Testis (tissue), 2 donors: ENCODE results near the gene ZNF26.

Experiments used
- POLR2A ChIP-seq: fragments of 450-650 bp; IDR thresholded peaks from one replicate; pipeline ENCODE4 v1.6.1; 2017; ENCODE audit warnings: antibody characterized with exemption, mild to moderate bottlenecking, moderate library complexity
- TF ChIP-seq, protein P1 (sequence below), 3 experiments: fragments of 450-650 bp in 2 of 3; fragments of 200-600 bp in 1 of 3; sonication (generic) in 1 of 3; IDR thresholded peaks; one replicate each; pipeline ENCODE4 v1.5.1; 2016 to 2019; ENCODE audit warnings: antibody characterized with exemption in 3 of 3, mild to moderate bottlenecking in 2 of 3, moderate library complexity in 1 of 3

DNA sequence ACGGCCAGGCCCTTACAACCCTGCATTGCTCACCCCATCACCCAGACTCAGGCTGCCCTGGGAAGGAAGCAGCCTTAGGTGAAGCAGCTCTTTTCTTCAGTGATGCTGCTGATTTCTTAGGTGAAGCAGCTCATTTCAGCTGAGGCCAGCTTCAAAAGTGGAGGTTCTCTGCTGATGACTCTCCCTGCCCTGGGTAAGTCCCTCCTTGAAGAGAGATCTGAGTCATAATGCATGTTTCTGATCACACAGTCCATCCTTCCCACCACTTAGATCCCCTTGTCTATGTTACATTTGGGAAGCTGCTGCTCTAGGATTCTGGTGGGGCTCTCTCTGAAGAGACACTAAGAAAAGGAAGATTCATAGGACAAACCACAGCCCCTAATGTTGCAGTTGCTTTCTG lies 77.4 kb downstream of the ZNF26 start:
- TF ChIP-seq, protein P1, sequence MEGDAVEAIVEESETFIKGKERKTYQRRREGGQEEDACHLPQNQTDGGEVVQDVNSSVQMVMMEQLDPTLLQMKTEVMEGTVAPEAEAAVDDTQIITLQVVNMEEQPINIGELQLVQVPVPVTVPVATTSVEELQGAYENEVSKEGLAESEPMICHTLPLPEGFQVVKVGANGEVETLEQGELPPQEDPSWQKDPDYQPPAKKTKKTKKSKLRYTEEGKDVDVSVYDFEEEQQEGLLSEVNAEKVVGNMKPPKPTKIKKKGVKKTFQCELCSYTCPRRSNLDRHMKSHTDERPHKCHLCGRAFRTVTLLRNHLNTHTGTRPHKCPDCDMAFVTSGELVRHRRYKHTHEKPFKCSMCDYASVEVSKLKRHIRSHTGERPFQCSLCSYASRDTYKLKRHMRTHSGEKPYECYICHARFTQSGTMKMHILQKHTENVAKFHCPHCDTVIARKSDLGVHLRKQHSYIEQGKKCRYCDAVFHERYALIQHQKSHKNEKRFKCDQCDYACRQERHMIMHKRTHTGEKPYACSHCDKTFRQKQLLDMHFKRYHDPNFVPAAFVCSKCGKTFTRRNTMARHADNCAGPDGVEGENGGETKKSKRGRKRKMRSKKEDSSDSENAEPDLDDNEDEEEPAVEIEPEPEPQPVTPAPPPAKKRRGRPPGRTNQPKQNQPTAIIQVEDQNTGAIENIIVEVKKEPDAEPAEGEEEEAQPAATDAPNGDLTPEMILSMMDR (IDR thresholded peaks at IDR 0.05), result no peak
- no peak for TF ChIP-seq POLR2A
